ENCODE data around the gene KCNH4. TPM values are rescaled to one million over a fixed set of nuclear protein-coding genes. Genes with fewer than 3 reads are reported as not detected.
"Not testable (repeated sequence)": the region's sequence is repeated elsewhere in the genome, so short reads cannot be mapped to it uniquely, and the experiment has no call there.

Gene KCNH4
- total RNA-seq, 2 donors from 2014 or later, result not detected

DNA sequence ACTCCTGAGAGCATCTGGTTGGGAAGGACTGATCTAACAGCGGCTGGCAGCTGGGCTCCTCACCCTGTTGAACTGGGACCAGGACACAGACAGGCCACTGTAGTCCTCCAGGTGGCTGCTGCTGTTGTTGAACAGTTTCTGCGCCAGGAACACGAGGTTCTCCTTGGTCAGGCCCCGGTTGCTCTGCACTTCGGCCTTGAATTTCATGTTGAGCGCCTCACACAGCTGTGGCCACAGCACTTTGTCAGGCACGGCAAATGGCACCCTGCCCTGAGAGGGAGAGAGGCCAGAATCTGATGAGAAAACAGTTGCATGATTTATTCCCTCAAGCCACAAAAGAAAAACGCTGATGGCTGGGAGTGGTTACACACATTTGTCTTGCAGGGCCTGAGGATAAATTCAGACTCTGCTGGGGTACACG lies 31.0 kb upstream of the KCNH4 start:
- intact Hi-C loops (cut with DNase I); H3K4me3 ChIP-seq; H3K36me3 ChIP-seq (replicated peaks in 1 of 2; ENCODE audit: insufficient read depth in 1 of 2, low read depth in 2 of 2); H3K9me3 ChIP-seq; H3K27me3 ChIP-seq: not testable (repeated sequence)
- peak; percentile 97 for ATAC-seq
- DNase-seq, result peak; percentile 85 to 92 (median 90)
- 24 to 37% methylated on average over 3 to 8 of the region's 9 CpGs for WGBS, 2 donors
- Histone ChIP-seq H3K4me1 (peaks cover 28% of the 10 kb centered on the region), H3K27ac (peak overlapping the region; percentile 46 to 78 (median 68))
- TF ChIP-seq, protein P1, sequence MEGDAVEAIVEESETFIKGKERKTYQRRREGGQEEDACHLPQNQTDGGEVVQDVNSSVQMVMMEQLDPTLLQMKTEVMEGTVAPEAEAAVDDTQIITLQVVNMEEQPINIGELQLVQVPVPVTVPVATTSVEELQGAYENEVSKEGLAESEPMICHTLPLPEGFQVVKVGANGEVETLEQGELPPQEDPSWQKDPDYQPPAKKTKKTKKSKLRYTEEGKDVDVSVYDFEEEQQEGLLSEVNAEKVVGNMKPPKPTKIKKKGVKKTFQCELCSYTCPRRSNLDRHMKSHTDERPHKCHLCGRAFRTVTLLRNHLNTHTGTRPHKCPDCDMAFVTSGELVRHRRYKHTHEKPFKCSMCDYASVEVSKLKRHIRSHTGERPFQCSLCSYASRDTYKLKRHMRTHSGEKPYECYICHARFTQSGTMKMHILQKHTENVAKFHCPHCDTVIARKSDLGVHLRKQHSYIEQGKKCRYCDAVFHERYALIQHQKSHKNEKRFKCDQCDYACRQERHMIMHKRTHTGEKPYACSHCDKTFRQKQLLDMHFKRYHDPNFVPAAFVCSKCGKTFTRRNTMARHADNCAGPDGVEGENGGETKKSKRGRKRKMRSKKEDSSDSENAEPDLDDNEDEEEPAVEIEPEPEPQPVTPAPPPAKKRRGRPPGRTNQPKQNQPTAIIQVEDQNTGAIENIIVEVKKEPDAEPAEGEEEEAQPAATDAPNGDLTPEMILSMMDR (IDR thresholded peaks at IDR 0.05), result peak in 2 of 7 experiments; percentile 24 to 26
- TF ChIP-seq POLR2A (IDR thresholded peaks at IDR 0.05), result peak in 1 of 3 donors; percentile 35

DNA sequence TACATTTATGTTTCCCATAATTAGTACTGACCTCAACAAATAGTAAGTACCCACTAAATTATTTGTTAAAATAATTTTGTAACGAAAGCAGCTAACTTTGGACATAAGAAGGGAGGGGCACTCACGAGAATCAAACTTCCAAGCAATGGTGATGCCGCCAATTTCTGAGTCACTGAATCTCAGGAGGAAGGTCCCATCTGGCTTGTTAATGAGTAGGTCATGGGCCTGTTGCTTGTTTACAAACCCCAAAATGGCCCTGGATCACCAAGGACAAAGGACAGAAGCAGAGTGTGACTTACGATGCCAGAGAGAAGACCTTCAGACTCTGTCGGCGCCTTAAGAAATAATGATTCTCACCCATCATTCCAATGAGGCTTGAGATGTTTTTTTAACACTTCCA lies 29.1 kb upstream of the KCNH4 start:
- no peak for ATAC-seq
- intact Hi-C loops (cut with DNase I), result no loop called here

DNA sequence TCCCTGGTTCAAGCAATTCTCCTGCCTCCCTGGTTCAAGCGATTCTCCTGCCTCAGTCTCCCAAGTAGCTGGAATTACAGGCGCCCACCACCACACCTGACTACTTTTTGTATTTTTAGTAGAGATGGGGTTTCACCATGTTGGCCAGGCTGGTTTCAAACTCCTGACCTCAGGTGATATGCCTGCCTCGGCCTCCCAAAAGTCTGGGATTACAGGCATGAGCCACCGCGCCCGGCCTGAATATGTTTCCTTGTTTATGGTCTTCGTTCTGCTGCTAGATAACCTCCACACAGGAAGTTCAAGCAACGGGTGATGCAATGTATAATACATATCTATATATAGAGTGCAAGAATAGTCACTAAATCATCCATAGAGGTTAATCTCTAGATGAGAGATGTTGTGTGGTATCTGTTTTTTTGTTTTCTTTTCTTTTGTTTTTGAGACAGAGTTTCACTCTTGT lies 25.2 kb upstream of the KCNH4 start:
- H3K4me1 ChIP-seq, result peaks cover 18% of the 10 kb centered on the region
- ATAC-seq; DNase-seq; H3K9me3 ChIP-seq; H3K27me3 ChIP-seq; H3K27ac ChIP-seq; H3K36me3 ChIP-seq (replicated peaks in 1 of 2; ENCODE audit: insufficient read depth in 1 of 2, low read depth in 2 of 2); intact Hi-C loops (cut with DNase I); H3K4me3 ChIP-seq: not testable (repeated sequence)
- 74 to 94% methylated on average over 8 of the region's 8 CpGs for WGBS, 2 donors

More for the DNA sequence above, 29.1 kb upstream of the KCNH4 start:
- no peak for DNase-seq
- Histone ChIP-seq H3K4me3 (no peak overlapping the region), H3K4me1 (peaks cover 28% of the 10 kb centered on the region), H3K9me3 (no peaks in the 10 kb centered on the region), H3K27ac (peak overlapping the region in 2 of 4 donors; percentile 44 to 78), H3K27me3 (no peaks in the 10 kb centered on the region), H3K36me3 (replicated peaks in 1 of 2; ENCODE audit: insufficient read depth in 1 of 2, low read depth in 2 of 2) (peaks cover 6 to 7% of the 10 kb centered on the region in 2 donors)
- WGBS, 2 donors, result 91 to 92% methylated on average over 6 of the region's 6 CpGs
- TF ChIP-seq POLR2A (IDR thresholded peaks at IDR 0.05), result no peak
- TF ChIP-seq, protein P1 (IDR thresholded peaks at IDR 0.05), result no peak

DNA sequence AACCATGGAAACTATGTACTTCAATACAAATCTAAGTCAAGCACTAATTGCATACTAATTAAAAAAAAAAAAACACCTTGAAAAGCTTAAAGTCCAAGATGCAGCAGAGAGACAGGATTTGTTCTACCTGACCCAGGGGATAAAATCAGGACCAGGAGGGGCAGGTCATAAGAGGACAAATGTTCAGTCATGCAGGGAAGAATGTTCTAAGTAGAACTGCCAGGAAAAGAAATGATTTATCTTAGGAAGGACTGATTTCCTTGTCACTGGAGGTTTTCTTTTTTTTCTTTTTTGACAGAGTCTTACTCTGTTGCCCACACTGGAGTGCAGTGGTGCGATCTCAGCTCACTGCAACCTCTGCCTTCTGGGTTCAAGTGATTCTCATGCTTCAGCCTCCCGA lies 22.4 kb upstream of the KCNH4 start:
- 97 to 100% methylated on average over 2 of the region's 2 CpGs for WGBS, 2 donors
- H3K36me3 ChIP-seq (replicated peaks in 1 of 2; ENCODE audit: insufficient read depth in 1 of 2, low read depth in 2 of 2), result peaks cover 0 to 4% of the 10 kb centered on the region in 2 donors
- no peak overlapping the region for H3K27ac ChIP-seq

DNA sequence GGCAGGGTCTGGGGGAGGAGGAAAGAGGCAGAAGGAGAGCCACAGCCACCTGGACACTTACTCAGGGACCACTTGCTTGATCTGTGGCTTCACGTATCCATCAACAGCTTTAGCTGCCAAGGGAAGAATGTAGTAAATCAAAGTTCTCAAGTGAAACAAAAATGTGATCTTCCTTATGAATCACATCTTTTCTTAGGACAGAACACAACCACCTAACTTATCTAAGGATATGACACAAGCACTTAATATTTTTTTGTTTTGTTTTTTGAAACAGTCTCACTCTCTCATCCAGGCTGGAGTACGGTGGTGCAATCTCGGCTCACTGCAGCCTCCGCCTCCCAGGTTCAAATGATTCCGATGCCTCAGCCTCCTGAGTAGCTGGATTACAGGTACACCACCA lies 21.8 kb upstream of the KCNH4 start:
- WGBS, 2 donors, result 97% methylated on average over 5 of the region's 5 CpGs
- TF ChIP-seq, protein P1 (IDR thresholded peaks at IDR 0.05), result no peak
- TF ChIP-seq POLR2A (IDR thresholded peaks at IDR 0.05), result no peak
- no peak for DNase-seq
- ATAC-seq, result no peak
- Histone ChIP-seq H3K27me3 (no peaks in the 10 kb centered on the region), H3K36me3 (replicated peaks in 1 of 2; ENCODE audit: insufficient read depth in 1 of 2, low read depth in 2 of 2) (peaks cover 0 to 4% of the 10 kb centered on the region in 2 donors), H3K27ac (peak overlapping the region in 1 of 4 donors; percentile 26), H3K4me1 (peaks cover 20% of the 10 kb centered on the region), H3K9me3 (no peaks in the 10 kb centered on the region), H3K4me3 (no peak overlapping the region)
- intact Hi-C loops (cut with DNase I), result no loop called here

More for the DNA sequence above, 22.4 kb upstream of the KCNH4 start:
- Histone ChIP-seq H3K4me3 (no peak overlapping the region), H3K27me3 (no peaks in the 10 kb centered on the region), H3K4me1 (peaks cover 20% of the 10 kb centered on the region), H3K9me3 (no peaks in the 10 kb centered on the region)
- DNase-seq, result no peak
- no peak for ATAC-seq
- TF ChIP-seq POLR2A (IDR thresholded peaks at IDR 0.05), result no peak
- TF ChIP-seq, protein P1 (IDR thresholded peaks at IDR 0.05), result no peak
- intact Hi-C loops (cut with DNase I), result no loop called here

Data from body of pancreas (tissue), 4 donors.